Myocyte (in vitro differentiated cells): ENCODE results near the gene SAT2. TPM values are rescaled to one million over a fixed set of nuclear protein-coding genes. Genes with fewer than 3 reads are reported as not detected.

ENCODE experiments used
- DNase-seq: peaks from one replicate; pipeline ENCODE4 v3.0.0-alpha.2; 2012; ENCODE audit warnings: low read depth
- total RNA-seq: library from RNA; depleted of rRNA; stranded (reverse); fragments of >200 nt; gene quantifications from 2 replicates; pipeline ENCODE4 v1.2.3, GENCODE V29; 2014

Gene SAT2
- total RNA-seq, 1 donor from 2014 or later: 73.1 TPM

GRCh38 chr17:7592422-7593021 is 35.1 kb downstream of the SAT2 start:
- DNase-seq: no peak

- DNase-seq: no peak
These were observed 36.0 kb downstream of the SAT2 start for GRCh38 chr17:7591596-7591995.

- DNase-seq: peak; percentile 81
These were observed 36.9 kb downstream of the SAT2 start for GRCh38 chr17:7590743-7591142.

DNA sequence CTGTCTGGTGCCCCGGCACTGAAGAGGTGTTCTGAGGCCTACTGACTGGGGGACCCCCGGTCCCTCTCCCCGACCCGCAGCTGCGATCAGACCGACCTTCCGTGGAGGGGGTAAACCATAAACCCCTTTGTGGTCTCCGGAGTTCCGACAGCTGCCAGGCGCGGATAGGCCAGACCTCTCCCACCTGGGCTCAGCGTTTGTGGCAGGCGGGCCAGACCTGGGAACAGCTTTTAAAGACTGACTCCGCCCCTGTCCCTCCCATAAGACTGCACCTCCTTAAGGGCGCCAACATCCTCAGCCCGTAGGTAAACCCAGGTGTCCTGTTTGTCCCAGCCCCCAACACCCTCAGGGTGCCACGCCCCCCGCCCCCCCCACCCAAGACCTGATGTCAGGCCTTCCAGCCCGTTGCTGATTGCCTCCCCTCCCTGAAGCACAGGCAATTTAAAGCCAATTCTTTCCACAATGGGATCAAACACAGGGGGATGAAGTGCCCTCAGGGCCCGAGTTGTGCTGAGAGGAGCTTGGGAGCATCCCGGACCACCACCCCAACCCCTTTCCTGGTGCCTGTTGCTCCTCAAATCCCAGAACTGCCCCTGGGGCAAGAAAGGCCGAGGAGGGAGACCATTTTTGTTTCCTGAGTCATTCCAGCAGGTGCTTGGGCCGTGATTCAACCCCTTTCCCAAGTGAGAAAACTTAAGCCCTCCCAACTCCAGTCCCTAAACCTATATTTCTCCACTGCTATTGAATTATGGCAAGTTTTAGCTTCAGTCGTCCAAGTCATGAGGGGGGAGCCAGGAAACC is 37.5 kb downstream of the SAT2 start, which contains the start of gene SOX15:
Gene SOX15 (minus strand): TSS at position 204 of the 801 bp plus-strand sequence. CDS start 418 bp downstream, outside the sequence.
- DNase-seq: peak; percentile 67

GRCh38 chr17:7589204-7589868 is 38.3 kb downstream of the SAT2 start:
- DNase-seq: peak; percentile 89

DNA sequence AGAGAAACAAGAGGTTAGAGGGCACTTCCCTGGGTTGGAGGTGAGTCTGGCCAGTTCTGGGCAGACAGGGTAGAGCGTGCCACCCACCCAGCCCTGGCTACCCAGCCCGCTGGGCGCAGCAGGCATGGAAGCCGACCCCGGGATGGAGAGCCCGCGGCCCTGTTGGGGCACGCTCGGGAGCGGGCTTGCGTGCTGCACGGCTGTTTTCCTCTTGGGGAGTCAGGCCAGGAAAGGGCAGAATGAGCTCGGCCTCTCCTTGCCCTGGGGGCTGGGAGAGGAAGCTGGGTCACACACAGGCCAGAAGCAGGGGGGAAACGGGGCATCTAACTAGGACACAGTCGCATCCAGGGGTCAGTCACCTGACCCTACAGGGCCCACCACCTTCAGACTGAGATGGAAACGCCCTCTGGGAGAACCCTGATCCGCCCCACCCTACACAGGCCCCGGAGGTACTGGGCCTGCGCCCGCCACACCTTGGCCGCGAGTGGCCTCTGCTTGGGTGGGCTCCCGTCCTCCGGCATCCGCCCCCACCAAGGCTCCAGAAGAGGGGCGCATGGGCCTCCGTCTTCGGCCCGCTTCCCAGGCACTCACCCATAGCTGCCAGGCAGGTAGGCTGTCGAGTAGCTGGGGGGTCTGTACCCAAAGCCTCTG is 38.9 kb downstream of the SAT2 start:
- no peak for DNase-seq

DNA sequence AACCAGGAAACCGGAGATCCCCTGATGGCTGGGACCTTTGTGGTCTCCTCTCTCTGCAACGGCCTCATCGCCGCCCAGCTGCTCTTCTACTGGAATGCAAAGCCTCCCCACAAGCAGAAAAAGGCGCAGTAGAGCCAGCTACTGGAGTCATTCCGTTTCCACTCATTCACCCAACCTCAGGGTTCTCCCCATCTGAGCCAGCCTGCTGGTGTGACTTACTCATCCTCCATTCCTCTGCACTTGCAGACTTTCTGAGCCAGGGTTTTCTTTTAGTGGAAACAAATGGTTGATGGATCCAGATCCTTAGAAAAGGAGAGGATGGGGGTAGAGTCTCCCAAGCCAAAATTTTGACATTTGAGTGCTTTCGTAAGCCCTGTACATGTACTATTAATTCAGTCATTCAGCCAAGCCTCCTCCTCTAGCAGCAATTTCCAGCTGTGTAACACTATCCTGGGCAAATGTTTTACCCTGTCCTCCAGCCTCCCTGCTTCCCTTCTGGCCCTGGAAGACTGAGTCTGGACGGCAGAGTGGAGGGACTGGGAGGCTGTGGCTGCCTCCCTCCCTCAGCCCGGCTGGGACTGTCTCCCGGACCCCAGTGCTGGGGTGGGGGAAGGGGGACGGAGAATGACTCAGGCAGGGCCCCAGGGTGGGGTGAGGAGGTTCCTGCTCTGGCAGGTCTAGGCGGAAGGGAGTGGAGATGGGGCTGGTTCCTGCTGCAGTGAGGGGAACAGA is 40.0 kb downstream of the SAT2 start:
- peak; percentile 98 for DNase-seq

DNA sequence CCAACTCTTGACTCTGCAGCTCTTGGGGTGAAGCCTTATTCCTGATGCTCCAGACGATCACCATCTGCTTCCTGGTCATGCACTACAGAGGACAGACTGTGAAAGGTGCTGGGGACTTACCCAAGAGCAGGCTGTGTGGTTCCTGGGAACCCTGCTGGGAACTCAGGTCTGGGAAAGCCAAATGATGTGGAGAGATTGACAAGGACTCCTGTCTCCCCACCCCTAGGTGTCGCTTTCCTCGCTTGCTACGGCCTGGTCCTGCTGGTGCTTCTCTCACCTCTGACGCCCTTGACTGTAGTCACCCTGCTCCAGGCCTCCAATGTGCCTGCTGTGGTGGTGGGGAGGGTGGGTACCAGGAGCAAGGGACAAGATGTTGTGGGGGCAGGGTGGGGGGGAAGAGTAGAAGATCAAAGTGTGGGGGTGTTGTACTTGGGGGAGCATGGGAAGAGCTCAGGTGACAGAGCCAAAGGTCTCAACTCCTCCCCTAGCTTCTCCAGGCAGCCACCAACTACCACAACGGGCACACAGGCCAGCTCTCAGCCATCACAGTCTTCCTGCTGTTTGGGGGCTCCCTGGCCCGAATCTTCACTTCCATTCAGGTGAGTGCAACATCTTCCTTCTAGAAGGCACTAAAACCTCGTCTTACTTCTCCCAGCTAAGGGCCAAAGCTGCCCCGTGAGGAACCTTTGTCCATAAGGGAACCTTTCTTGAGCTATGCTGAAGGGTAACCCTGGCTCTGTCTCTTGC is 40.8 kb downstream of the SAT2 start:
- DNase-seq: peak; percentile 80

DNA sequence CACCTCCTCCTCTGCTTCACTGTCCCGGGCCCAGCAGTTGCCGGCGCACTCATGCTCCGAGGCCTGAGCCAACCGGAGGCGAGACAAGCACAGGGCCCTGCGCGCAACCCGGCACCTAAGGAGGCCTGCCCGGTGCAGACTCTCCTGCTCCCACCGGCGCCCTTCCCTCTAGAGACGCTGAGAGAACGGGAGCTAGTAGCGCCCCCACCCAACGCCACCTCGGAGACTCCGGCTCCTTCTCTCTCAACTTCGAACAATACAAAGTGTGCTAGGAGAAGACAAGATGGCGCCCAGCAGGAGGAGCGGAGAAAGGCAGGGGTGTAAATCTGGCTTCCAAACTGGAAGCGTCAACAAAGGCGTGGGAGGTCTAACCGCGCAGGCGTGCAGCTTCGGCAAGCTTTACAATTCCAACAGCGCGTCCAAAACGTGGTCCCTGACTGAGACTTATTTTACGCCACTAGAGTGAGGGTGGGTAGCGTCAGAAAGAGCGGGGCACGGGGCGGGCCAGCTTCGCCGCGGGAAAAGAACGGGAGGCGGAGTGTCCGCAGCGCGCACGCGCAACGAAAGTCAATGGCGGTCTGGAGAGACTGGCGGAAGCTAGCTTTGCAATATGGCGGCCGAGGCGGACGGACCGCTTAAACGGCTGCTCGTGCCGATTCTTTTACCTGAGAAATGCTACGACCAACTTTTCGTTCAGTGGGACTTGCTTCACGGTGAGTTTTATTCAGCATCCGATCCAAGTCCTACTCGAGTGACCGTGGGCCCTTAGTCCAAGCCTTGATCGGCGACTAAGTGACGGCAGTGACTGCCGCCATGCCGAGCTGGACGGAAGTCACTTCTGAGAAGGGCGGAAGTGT is 44.1 kb downstream of the SAT2 start, which contains the start of gene MPDU1:
Gene MPDU1 (plus strand): TSS at position 600 of the 857 bp plus-strand sequence. CDS start 11 bp downstream, at position 611.
- peak; percentile 98 for DNase-seq

DNA sequence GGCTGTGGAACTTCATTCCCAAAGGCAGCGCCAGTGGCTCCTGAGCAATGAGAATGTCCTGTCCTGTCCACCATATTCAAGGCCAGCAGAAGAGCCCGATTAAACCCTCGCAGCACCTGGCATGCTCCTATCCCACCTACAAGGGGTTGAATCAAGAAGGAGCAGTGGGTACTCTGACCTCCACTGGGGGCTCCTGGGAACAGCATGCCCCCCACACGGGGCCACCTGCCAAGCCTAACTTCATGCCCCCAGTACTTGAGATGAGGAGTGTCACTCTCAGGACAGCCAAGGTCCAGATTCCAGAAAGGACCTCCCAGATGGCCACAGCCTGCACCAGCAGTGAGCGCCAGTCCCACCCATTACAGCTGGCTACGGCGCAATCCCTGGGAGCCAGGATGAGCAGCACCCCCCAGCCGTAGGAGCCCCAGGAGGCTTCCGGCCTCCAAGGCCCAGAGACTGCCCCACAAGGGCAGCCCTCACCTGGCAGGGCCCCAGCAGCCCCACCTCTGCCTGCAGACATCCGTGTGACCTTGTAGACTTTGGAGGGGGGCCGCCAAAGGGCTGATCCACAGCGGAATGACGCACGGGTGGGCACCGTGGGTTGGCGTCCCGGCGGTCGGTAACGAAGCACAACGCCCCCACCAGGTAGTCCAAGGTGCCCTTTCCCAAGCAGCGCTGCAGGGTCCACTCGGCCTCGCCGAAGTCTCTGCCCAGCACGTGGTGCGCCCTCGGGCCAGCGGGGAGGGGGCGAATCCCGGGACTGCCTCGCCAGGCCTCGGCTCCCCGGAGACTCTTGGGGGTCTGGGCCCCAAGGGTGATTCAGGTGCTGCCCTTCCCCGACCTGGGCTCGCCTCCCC is 45.0 kb downstream of the SAT2 start:
- DNase-seq: no peak

- DNase-seq: no peak
These were observed 46.7 kb downstream of the SAT2 start for GRCh38 chr17:7580604-7581575.

GRCh38 chr17:7579834-7580603 is 47.6 kb downstream of the SAT2 start:
- peak; percentile 51 for DNase-seq

- peak; percentile 82 for DNase-seq
These were observed 48.4 kb downstream of the SAT2 start, which contains the start of gene CD68 for GRCh38 chr17:7579001-7579833. Gene CD68 (plus strand): TSS chr17:7579638. CDS start chr17:7579678, 40 bp downstream.

- DNase-seq: no peak
These were observed 50.1 kb downstream of the SAT2 start for GRCh38 chr17:7577327-7578199.
